ENCODE data around the gene EDA.

DNA sequence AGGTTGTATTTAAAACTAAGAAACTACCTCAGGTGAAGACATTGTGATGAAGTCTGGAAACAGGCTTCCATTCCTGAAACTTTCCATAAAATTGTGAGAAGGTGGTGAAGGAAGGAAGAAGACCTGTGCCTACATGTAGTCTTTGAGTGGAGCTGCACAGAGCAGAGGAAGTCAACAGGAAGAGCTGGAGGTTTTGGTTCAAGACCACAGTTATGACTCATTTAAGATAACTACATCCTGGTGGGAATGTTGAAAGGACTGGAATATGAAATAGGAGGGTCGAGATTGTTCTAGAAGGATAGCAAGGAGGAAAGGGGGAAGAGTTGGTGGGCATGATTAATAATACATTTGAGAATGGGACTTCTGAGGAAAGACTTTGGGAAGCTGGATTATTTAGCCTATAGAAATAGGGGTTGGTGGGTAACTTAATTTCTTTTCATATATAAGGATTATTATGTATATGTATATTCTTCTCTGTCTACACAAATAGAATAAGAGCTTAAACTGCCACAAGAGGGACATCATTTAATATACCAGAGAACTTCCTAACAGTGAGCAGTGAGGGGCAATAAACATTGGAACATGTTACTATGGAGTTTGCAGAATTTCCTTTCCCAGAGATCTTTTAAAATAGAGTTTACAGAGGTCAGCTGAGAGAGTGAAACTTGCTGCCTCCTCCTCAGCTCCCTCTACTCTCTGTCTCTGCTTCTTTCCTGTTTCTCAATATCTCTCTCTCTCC is 410.4 kb downstream of the EDA start:
- TF ChIP-seq, protein P1, sequence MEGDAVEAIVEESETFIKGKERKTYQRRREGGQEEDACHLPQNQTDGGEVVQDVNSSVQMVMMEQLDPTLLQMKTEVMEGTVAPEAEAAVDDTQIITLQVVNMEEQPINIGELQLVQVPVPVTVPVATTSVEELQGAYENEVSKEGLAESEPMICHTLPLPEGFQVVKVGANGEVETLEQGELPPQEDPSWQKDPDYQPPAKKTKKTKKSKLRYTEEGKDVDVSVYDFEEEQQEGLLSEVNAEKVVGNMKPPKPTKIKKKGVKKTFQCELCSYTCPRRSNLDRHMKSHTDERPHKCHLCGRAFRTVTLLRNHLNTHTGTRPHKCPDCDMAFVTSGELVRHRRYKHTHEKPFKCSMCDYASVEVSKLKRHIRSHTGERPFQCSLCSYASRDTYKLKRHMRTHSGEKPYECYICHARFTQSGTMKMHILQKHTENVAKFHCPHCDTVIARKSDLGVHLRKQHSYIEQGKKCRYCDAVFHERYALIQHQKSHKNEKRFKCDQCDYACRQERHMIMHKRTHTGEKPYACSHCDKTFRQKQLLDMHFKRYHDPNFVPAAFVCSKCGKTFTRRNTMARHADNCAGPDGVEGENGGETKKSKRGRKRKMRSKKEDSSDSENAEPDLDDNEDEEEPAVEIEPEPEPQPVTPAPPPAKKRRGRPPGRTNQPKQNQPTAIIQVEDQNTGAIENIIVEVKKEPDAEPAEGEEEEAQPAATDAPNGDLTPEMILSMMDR (IDR thresholded peaks at IDR 0.05) = no peak
- TF ChIP-seq POLR2A (IDR thresholded peaks at IDR 0.05) (no peak), EP300 (IDR thresholded peaks at IDR 0.05; ENCODE audit: low read depth) (no peak), POLR2AphosphoS5 (IDR thresholded peaks at IDR 0.05) (no peak)
